SK-N-SH (cell line): Measurements from ENCODE around the gene CNN2.

ENCODE experiments used
- ELF1 ChIP-seq: IDR thresholded peaks from 2 replicates; pipeline ENCODE4 v1.4.0; 2012
- EP300 ChIP-seq, 2 experiments: IDR thresholded peaks; 2 replicates each; pipeline versions ENCODE4 v1.4.0 to v1.6.1; 2012; ENCODE audit warnings: borderline replicate concordance in 1 of 2, low read depth in 1 of 2, low read length in 1 of 2
- GABPA ChIP-seq: IDR thresholded peaks from 2 replicates; pipeline ENCODE4 v1.4.0; 2012; ENCODE audit warnings: low read depth, mild to moderate bottlenecking
- POLR2AphosphoS5 ChIP-seq: IDR thresholded peaks from 2 replicates; pipeline ENCODE4 v1.6.1; 2012; ENCODE audit warnings: low read depth, low read length
- RAD21 ChIP-seq: IDR thresholded peaks from 2 replicates; pipeline ENCODE4 v1.6.1; 2012; ENCODE audit warnings: mild to moderate bottlenecking, low read length
- TF ChIP-seq, protein P1 (sequence below): fragments of 200-600 bp; sonication (generic); IDR thresholded peaks from 2 replicates; pipeline ENCODE4 v1.6.1; 2017; ENCODE audit warnings: antibody characterized with exemption, mild to moderate bottlenecking, moderate library complexity
- TF ChIP-seq, protein P2 (sequence below): fragments of 150-350 bp; IDR thresholded peaks from 2 replicates; pipeline ENCODE4 v1.6.1; 2016; ENCODE audit warnings: mild to moderate bottlenecking, low read depth, low read length
- TF ChIP-seq, protein P3 (sequence below): fragments of 150-350 bp; IDR thresholded peaks from 2 replicates; pipeline ENCODE4 v1.6.1; 2017; ENCODE audit warnings: antibody characterized with exemption, low read length, low read depth, borderline replicate concordance
- TF ChIP-seq, protein P4 (sequence below): IDR thresholded peaks from 2 replicates; pipeline ENCODE4 v1.6.1; 2012; ENCODE audit warnings: mild to moderate bottlenecking, low read depth, low read length, moderate library complexity

DNA sequence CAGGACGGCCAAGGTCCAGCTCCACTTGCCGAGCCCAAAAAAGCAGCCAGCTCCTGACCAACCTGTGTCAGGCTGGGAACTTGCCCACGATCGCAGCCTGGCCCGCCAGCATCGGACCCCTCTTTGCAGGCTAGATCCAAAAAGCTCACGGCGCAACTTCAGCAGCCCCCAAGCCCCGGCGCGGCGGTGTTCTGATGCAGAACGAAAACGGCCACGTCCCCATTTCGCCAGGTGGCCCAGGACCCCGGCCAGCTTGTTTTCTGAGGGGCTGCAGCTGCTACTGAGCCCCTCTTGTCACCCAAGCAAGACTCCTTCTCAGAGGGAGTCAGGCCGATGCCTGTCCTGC lies 6.8 kb upstream of the CNN2 start:
- TF ChIP-seq, protein P1, sequence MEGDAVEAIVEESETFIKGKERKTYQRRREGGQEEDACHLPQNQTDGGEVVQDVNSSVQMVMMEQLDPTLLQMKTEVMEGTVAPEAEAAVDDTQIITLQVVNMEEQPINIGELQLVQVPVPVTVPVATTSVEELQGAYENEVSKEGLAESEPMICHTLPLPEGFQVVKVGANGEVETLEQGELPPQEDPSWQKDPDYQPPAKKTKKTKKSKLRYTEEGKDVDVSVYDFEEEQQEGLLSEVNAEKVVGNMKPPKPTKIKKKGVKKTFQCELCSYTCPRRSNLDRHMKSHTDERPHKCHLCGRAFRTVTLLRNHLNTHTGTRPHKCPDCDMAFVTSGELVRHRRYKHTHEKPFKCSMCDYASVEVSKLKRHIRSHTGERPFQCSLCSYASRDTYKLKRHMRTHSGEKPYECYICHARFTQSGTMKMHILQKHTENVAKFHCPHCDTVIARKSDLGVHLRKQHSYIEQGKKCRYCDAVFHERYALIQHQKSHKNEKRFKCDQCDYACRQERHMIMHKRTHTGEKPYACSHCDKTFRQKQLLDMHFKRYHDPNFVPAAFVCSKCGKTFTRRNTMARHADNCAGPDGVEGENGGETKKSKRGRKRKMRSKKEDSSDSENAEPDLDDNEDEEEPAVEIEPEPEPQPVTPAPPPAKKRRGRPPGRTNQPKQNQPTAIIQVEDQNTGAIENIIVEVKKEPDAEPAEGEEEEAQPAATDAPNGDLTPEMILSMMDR = no peak
- TF ChIP-seq POLR2AphosphoS5 = no peak
- TF ChIP-seq, protein P2, sequence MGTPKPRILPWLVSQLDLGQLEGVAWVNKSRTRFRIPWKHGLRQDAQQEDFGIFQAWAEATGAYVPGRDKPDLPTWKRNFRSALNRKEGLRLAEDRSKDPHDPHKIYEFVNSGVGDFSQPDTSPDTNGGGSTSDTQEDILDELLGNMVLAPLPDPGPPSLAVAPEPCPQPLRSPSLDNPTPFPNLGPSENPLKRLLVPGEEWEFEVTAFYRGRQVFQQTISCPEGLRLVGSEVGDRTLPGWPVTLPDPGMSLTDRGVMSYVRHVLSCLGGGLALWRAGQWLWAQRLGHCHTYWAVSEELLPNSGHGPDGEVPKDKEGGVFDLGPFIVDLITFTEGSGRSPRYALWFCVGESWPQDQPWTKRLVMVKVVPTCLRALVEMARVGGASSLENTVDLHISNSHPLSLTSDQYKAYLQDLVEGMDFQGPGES = no peak
- TF ChIP-seq, protein P3, sequence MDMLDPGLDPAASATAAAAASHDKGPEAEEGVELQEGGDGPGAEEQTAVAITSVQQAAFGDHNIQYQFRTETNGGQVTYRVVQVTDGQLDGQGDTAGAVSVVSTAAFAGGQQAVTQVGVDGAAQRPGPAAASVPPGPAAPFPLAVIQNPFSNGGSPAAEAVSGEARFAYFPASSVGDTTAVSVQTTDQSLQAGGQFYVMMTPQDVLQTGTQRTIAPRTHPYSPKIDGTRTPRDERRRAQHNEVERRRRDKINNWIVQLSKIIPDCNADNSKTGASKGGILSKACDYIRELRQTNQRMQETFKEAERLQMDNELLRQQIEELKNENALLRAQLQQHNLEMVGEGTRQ = no peak
- TF ChIP-seq RAD21 = no peak
- no peak for TF ChIP-seq GABPA
- TF ChIP-seq, protein P4, sequence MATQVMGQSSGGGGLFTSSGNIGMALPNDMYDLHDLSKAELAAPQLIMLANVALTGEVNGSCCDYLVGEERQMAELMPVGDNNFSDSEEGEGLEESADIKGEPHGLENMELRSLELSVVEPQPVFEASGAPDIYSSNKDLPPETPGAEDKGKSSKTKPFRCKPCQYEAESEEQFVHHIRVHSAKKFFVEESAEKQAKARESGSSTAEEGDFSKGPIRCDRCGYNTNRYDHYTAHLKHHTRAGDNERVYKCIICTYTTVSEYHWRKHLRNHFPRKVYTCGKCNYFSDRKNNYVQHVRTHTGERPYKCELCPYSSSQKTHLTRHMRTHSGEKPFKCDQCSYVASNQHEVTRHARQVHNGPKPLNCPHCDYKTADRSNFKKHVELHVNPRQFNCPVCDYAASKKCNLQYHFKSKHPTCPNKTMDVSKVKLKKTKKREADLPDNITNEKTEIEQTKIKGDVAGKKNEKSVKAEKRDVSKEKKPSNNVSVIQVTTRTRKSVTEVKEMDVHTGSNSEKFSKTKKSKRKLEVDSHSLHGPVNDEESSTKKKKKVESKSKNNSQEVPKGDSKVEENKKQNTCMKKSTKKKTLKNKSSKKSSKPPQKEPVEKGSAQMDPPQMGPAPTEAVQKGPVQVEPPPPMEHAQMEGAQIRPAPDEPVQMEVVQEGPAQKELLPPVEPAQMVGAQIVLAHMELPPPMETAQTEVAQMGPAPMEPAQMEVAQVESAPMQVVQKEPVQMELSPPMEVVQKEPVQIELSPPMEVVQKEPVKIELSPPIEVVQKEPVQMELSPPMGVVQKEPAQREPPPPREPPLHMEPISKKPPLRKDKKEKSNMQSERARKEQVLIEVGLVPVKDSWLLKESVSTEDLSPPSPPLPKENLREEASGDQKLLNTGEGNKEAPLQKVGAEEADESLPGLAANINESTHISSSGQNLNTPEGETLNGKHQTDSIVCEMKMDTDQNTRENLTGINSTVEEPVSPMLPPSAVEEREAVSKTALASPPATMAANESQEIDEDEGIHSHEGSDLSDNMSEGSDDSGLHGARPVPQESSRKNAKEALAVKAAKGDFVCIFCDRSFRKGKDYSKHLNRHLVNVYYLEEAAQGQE = no peak
- no peak for TF ChIP-seq ELF1
- no peak for TF ChIP-seq EP300 (IDR thresholded peaks at IDR 0.05; ENCODE audit: borderline replicate concordance in 1 of 2, low read depth in 1 of 2, low read length in 1 of 2)
